Gastroesophageal sphincter (tissue), 3 donors: ENCODE measurements around the gene JARID2.

Experiments used
- CTCF ChIP-seq, 4 experiments: fragments of 200-600 bp in 2 of 4; fragments of 450-650 bp in 2 of 4; sonication (generic) in 1 of 4; IDR thresholded peaks; one replicate each; pipeline ENCODE4 v1.5.1; 2017 to 2019; ENCODE audit warnings: antibody characterized with exemption in 4 of 4, mild to moderate bottlenecking in 2 of 4, moderate library complexity in 2 of 4
- EP300 ChIP-seq: sonication (generic); formaldehyde crosslinking; IDR thresholded peaks from one replicate; pipeline ENCODE4 v1.6.1; 2017; ENCODE audit warnings: antibody characterized with exemption, mild to moderate bottlenecking

GRCh38 chr6:15349379-15349778 is 103.5 kb downstream of the JARID2 start:
- TF ChIP-seq CTCF (IDR thresholded peaks at IDR 0.05) (no peak), EP300 (no peak)
